SW480 (cell line): Measurements from ENCODE around the gene WIPI1.
A peak's percentile ranks its signal among the peaks of the same experiment; 100 is the strongest.
"Not testable (repeated sequence)": the region's sequence is repeated elsewhere in the genome, so short reads cannot be mapped to it uniquely, and the experiment has no call there.

Experiments
- DNase-seq: peaks from one replicate; pipeline ENCODE4 v3.0.0-alpha.2; 2016; ENCODE audit warnings: low spot score

Gene WIPI1

DNA sequence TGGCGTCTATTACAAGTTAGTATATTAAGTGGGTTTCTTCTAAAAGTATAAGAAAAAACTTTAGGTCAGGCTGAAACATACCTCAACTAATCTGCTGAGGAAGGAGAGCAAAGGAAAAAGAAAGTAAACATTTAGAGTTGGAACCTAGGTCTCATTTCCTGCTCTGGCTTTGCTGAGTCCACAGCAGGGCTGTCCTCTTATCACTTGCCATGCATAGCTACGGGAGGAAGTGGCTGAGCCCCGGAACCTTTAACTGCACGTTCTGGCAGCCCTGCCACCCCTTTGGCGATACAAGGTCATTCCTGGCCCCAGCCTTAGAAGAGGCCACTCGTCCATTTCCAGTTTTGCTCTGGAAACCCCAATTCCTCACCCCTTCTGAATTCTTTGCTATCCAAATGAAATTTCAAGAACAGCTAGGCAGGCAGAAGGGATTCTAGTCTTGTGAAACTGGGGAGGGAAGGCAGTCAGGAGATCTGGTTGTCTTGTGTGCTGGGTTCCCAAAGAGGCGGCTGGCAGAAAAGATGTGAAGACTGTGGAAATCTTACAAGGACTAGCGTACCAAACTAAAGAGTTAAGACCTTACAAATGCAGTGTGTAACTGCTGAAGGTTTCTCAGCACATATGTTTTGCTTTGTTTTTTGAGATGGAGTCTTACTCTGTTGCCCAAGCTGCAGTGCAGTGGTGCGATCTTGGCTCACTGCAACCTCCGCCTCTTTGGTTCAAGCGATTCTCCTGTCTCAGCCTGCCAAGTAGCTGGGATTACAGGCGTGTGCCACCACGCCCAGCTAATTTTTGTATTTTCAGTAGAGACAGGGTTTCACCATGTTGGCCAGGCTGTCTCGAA, 19.1 kb downstream of the WIPI1 start:
- peak; percentile 37 for DNase-seq

DNA sequence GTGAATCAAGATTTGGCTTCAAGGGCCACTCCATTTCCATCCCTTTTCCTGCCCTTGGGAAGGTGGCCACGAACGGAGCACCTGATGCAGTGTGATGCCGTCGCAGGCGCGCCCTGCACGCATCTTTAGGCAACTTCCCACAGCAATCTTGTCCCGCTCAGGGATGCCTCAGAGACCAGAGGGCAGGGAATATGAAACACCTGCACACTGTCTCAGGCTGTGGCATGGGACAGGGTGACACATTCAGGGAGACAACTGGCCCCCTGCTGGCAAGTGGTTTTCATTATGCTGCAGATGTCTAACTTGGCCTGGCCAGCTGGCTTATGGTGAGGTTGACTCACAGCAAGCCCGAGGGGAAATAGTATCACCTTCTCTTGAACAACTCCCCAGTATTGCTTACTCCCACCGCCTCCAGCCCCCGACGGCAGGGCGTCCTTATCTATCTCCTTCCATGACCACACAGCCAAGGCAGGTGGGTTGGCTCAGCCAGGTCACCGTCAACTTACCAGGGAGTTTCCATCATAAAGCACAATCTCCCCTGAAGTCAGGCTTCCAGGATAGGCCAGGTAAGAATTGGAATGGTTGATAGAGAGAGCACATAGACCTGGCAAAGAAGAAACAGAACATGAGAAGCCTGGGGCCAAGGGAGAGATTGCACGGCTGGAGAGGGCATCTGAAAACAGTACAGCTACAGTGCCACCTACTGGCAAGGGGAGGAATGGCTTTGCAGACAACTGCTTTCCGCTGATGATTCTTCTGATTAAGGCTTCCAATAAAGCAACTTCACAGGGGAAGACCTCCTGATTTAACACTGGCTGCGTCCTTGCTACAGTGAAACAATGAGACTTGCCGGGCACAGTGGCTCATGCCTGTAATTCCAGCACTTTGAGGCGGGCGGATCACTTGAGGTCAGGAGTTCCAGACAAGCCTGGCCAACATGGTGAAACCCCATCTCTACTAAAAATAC, 21.1 kb downstream of the WIPI1 start:
- peak; percentile 87 for DNase-seq

DNA sequence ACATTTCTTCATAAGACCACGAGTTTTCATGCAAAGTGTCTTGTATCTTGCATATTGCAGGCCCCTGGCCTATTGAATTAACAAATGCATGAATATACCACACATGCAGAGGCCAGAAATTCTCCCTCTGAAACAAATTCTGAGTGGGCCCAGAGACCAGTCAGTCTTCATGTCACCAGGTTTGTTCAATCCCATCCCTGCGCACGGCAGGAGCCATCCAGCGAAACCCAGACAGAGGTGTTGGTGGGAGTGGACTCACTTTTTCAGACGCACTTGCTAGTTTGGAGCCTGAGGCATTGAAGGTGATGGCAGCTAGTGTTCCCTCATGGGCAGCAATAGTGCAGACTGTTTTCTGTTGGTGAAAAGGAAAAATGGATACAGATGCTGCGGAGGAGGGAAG, 21.9 kb downstream of the WIPI1 start:
- DNase-seq, result no peak

DNA sequence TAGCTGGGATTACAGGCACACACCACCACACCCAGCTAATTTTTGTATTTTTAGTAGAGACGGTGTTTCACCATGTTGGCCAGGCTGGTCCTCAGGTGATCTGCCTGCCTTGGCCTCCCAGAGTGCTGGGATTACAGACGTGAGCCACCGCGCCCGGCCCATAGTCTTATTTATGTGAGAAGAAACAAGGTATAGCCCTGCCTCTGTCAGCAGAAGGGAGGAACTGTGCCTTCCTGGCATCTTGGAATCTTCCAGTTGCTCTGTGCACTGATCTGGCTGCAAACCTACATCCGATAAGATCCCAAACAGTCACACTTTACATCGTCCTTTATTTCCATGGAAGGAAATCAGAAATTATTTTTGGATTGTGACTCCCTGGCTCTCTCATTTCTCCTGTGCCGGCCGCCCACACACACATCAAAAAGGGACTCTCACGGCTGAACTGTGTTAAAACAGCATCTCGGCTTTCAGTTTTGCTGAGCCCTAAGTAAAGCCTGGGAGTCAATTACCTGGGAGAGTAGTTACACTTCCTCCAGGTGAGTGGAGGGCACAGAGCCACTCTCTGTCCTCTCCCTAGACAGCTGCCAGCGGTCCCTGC, 23.3 kb downstream of the WIPI1 start:
- DNase-seq, result no peak

DNA sequence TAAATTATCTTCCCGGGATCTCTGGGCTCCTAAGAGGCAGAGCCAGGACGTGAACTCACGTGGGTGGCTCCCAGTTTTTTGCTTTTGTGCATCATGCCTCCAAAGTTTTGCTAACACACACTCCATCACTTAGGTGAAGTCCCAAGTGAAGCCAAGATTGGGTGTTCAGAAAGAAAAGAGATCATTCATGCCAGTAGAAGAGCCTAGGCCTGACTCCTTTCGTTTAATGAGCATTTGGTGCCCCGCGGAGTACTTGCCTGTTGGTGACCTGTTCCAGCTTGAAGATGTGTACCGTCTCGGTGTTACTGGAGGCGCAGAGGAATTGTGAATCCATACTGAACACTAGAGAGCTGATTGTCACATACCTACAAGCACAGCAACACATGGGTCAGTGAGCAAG, 24.1 kb downstream of the WIPI1 start:
- DNase-seq, result no peak

DNA sequence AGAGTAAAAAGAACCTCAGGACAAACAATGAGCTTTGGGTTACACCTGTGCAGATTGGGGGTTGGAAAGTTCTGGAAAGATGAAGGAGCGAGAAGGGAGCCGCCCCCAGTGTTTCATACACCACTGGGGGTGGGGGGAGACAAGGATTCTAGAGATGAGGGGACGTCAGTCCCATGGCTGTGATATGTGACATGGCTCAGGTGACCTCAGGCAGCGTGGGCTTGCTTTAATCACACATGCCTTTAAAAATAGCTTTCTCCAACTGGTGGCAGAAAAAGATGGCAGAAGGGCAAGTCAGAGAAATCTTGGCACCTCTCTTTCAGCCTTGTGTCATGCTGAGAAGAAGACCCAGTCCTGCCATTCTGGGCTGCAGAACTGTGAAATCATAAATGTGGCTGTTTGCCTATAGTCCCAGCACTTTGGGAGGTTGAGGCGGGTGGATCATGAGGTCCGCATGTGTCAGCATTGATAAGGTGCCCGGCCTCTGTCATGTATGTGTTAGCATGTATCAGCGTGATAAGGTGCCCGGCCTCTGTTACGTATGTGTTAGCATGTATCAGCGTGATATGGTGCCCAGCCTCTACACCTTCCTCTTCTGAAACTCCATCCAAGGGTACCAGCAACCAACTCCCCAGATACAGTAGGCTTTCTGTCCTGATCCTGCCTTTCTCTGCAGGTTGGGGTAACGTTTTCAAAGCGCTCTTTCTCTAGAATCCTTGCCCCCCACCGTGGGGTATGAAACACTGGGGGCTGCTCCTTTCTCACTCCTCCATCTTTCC, 25.0 kb downstream of the WIPI1 start:
- DNase-seq, result no peak

DNA sequence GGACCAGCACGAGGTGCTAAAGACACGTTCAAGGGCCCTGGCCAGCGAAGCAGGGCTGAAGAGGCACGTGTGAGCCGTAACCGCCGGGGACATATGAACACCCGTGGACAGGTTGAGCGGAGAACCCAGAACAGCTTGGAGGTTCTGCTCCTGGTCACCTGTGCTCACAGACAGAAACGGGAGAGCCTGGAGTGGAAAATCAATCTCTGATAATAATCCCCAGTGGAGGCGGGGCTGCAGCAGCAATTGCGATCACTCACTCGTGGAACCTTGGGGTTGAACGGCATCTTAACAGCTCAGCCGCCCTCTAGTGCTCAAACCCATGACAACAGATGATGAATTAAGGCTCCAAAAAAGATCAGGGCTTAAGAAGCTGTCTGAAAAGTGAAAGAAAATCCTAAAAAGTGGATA, 25.6 kb downstream of the WIPI1 start:
- DNase-seq, result peak; percentile 33

DNA sequence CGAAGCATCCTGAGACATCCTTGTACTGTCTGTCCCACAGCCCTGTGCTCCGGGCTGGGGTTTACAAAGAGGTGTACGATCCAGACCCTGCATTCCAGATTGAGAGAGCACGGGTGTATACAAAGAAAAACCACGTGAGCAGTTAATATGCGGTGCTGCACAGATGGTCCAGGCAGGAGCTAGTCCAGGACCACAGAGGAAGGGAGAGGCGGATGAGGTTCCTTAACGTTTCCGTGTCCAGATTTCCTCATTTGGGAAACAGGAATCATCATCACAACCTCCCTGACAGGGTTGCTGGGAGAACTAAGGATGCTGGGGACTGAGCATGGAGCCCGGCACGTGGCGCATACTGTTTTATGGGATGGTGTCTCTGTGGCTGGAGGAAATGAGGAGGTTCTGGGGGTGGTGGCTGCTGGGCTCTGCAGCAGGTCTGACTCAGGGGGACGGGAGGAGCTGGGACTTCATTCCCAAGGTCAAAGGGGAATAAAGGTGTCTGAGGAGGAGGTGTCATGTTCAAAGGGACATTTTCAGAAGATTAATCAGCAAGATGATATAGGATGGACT, 26.2 kb downstream of the WIPI1 start:
- no peak for DNase-seq

DNA sequence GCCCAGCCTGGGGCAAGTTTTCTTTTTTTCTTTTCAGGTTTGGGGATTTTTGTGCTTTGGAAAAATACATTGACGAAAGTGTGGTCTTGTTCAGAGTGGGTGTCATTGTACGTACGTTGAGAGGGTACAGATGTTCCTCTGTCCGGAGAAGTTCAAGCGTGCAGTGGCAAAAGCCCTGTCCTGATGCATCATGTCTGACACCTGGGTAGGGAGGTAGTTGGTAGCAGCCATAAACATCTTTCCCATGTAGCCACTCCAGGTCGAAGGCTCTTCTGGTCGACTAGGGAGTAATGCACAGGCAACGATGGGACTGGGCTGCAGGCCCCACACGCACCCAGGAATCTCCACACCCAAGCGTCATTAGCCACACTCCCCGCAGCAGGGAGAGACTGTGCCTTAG, 27.4 kb downstream of the WIPI1 start:
- no peak for DNase-seq

DNA sequence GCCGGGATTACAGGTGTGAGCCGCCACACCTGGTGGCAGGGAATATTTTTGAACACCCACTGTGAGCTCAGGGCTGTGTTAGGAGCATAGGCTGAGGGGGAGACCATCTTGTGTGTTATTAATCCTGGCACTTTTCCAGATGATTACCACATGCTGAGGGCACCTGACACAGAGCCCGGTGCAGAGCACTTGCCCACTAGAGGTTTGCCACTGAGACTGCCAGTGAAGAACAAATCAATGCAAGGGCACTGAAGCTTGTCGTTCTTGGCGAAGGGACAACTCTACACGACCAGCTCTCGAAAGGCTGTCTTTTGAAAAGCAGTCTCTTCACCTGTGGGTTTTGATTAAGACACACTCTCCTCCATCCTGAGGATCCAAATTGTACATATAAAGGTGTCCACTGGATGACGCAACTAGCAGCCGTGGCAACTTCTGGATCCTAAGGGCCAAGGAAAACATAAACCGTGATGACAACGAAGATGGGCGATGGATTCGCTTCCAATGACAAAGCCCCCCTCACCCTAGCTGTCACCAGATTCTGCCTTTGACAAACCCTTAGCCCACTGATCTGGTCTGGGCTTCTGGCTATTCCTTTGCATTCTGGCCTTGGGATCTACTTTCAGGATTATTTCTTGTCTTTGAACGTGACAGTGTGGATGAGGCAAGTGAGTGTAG, 28.7 kb downstream of the WIPI1 start:
- no peak for DNase-seq

DNA sequence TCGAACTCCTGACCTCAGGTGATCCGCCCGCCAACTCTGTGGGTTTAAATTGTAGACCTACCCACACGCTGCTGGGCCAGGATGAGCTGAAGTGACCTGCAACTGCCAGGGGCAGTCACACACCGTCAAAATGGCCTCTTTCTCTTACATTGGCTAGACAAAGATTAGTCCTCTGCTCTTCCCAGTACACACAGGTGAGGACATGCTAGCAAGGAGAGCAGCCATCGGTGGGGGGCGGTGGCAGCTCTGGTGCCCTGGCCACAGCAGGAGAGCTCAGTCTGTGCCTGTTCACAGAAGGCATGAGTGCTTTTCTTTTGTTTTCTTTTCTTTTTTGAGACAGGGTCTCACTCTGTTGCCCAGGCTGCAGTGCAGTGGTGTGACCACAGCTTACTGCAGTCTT, 29.7 kb downstream of the WIPI1 start:
- no peak for DNase-seq

DNA sequence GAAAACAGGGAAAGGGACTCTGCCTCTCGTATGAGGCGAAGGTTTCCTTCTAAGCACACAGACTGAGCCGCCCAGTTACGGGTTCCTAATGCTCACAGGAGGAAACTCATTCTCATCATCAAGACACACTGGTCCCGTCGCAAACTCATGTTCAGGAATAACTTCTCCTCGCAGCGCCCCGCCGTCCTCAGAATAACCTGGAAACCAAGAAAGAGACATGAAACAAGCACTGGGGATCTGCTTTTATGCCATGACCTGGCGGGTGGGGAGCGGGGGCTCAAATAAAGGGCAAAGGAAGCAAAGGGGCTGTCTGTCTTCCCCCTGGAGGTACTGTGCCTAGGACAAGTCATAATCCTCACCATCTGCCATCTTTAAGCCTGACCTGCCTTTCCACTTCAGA, 31.3 kb downstream of the WIPI1 start:
- DNase-seq, result no peak

DNA sequence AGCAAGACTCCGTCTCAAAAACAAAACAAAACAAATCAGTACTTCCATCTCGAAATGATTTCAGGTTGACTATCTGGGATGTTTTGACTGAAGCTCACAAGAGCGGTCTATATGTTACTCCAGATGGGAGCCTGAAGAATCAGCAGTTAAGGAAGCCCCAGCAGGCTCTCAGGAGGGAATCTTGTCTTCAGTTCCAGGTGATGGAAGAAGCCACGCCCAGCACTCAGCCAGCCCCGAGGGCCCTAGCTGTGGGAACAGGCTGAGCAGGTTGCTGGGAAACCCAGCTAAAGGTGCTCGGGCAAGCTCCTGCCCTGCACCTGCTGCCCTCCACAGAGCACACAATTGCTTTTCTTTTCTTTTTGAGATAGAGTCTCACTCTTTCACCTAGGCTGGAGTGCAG, 32.4 kb downstream of the WIPI1 start:
- no peak for DNase-seq

DNA sequence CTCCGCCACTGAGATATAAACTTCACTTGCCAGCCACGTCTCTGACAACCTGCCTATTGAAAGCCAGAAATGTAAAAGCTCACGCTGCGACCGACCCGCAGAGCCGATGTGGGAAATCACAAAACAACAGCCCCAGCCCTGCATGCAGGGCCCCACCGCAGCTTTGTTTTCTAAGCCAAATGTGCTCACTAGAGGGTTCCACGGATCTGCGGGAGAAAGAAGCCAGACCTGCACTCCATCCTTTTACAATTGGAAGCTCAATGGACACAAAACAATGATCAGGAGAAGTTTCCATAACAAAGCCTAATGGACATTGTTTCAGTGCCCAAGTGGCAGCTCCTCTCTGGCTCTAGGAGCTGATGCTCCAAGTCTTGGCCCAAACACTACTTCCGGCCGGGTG, 33.1 kb downstream of the WIPI1 start:
- no peak for DNase-seq

DNA sequence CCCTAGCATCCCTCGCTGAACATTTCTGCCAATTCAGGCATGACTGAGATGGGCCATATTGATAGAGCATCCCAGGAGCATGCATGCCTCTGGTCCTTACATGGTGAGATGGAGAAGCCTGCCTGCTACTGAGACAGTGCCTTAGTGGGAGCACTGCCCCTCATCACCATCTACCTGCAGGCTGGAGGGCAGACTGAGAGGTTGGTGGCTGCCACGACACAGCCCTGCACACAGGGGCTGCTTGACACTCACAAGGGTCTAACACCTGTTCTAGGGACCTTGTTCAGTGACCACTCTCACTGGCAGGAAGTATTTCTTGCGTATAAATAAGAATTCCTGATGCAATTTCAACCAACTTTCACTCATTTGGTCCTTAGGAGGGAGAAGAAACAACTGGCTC, 34.0 kb downstream of the WIPI1 start:
- no peak for DNase-seq

DNA sequence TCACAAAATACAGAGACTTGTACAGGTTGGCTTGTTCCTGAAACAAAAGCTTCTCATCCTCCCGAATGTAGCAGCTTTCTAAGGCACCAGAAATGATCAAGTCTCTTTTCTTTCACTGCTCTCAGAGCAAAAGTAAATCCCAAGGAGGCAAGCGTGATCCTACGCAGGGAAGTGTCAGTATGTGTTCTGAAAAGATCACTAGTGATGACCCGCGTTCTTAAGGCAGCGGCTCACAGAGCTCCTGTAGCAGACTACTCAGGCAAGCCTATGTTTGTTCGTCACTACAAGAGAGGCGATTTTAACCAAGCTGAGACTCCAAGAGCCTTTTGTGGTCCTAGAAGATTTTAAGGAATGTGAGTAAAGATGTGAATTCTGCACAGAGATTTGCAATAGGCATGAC, 34.5 kb downstream of the WIPI1 start:
- no peak for DNase-seq

DNA sequence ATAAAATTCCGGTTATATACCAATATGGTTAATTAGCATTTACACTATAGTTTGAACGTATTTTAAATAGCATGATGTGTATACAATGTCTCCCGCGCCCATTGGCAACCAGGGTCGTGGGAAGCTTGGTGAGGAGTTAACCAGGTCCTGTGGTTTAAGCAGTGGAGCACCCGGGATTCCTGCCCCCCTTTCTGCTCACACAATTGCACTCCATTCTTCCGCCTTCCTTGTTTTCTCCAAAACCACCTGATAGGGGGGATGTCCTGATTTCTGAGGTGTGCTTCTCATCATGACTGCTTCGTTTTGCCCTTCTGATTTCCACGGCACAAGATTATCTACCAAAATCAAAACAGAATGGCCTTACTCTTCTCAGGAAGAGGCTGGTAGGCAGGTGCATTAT, 35.8 kb downstream of the WIPI1 start:
- no peak for DNase-seq

DNA sequence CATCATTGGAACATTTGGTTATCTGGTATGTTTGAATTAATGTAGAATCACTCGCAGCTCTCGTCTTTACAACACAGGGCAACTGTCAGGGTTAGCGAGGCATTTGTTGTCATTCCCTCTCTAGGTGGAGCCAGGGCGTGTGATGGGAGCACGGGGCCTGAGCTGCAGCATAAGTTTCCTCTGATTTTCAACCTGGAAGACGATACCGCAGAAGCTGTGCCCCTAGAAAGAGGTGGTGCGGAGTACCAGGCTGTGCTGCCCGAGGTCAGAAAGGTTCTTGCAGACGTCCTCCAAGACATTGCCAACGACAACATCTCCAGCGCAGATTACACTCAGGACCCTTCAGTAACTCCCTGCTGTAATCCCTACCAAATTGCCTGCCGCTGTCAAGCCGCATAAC, 37.2 kb downstream of the WIPI1 start:
- no peak for DNase-seq

DNA sequence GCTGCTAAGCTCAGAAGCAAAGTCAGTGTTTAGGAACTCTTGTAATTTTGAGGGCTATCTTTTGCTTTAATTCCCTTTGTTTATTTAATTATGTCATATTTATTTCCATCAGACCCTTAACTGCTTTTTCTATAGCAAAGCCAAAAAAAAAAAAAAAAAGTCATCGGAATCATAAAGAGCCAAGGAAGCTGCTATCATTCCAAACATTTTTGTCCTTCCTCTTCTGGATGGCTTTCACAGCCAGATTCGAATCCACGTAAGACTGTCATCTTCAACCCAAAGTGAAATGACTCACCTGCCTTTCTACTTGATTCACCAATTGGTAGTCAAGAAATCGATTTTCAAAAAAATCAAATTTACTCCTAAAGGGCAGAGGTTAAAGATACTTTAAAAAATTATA, 38.4 kb downstream of the WIPI1 start:
- DNase-seq, result no peak

DNA sequence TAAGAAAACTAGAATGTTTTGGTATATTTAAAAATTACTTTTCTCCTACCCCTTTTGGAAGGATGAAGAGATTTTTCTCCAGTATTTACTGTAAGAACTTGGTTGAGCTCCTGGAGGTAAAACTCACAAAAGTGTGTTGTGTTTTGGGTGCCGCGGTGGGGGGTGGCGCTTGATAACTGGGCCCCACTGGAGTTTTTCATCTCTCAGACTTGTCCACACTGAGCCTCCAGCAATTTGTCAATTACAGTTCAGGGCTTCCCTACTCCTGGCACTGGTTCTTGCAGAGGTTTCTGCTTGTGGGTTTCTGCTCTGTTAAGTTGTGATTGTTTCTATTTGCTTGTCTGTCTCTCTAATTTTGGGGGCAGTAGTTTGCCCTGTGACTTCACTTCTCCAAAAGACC, 40.0 kb downstream of the WIPI1 start:
- no peak for DNase-seq

DNA sequence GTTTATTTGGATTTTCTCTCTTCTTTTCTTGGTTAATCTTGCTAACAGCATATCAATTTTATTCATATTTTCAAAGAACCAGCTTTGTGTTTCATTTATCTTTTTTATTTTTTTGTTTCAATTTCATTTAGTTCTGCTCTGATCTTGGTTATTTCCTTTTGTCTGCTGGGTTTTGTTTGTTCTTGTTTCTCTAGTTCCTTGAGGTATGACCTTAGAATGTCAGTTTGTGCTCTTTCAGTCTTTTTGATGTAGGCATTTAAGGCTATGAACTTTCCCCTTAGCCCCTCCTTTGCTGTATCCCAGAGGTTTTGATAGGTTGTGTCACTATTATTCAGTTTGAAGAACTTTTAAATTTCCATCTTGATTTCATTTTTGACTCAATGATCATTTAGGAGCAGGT, 42.4 kb downstream of the WIPI1 start:
- not testable (repeated sequence) for DNase-seq
